ENCODE data around the gene MANEA. TPM values are rescaled to one million over a fixed set of nuclear protein-coding genes. Genes with fewer than 3 reads are reported as not detected.

Gene MANEA
- total and polyA plus RNA-seq, 10 of the 15 experiments (the other 5 are each of a cell fraction or from before 2014, with no cell fraction given) = 5.8 to 19.5 (median 12.5) TPM

DNA sequence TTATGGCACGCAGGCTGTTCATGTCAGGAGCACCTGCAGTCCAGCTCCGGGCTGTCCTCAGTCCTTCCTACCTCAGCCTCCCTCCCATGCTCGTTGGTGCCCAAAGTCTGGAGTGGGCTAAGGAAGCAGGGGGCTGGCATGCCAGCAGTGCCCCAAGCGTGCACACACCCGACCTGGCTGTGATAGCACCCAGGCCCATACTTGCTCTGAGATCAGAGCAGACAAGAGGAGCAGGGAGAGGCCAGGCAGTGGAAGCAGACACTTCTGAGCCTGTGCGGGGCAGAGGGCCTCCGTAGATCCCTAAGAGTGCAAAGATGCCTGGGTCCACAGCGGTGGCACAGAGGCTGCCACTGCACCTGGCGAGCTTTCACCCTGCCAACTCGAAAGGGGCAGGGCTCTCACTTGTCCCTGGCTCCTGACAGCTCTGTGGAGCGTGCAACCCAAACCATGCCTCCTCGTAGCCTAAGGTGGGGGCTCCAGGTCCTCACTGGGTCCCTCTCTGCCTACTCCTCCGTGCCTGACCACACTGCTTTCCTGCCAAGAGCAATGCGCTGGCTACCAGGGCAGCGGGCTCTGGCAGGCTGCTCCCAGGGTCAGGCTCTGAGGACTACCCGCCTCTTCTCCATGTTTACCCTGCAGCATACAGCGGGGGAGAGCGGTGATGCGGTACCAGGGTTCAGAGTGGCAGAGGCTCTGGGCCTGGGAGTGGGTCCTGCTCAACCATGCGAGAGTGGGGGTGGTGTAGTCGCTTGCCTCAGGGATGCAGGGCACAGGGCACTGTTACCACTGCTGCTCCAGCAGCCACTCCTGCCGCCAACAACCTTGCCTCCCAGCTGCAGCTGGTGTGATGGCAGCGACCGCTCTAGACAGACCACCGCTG lies 59.5 kb downstream of the MANEA start:
- Histone ChIP-seq H3K4me1 (ENCODE audit: control insufficient read depth, insufficient read depth, low read length) (no peaks in the 10 kb centered on the region), H3K9me3 (replicated peaks; ENCODE audit: control insufficient read depth, insufficient read depth, low read length) (no peaks in the 10 kb centered on the region), H3K27me3 (replicated peaks in 1 of 2; ENCODE audit: control insufficient read depth in 2 of 2, insufficient read depth in 2 of 2, low read length in 1 of 2) (no peaks in the 10 kb centered on the region), H3K4me3 (no peak overlapping the region), H3K79me2 (ENCODE audit: control insufficient read depth, insufficient read depth, low read length) (no peaks in the 10 kb centered on the region), H3K9ac (ENCODE audit: control insufficient read depth, insufficient read depth, low read length) (no peak overlapping the region), H2AFZ (ENCODE audit: control insufficient read depth, low read depth, low read length) (no peak overlapping the region), H3K27ac (ENCODE audit: control insufficient read depth, insufficient read depth) (no peak overlapping the region), H3K36me3 (ENCODE audit: control insufficient read depth in 2 of 2, insufficient read depth in 2 of 2, low read length in 1 of 2) (no peaks in the 10 kb centered on the region), H4K20me1 (ENCODE audit: control insufficient read depth, insufficient read depth) (no peaks in the 10 kb centered on the region), H3K4me2 (ENCODE audit: control insufficient read depth, insufficient read depth) (no peak overlapping the region)
- intact Hi-C loops (cut with micrococcal nuclease; ENCODE audit: unreplicated experiment) = no loop called here
- no peak for FAIRE-seq
- POLR2A ChIA-PET = no interaction called here
- 48% methylated on average over 25 of the region's 25 CpGs for WGBS (ENCODE audit: insufficient coverage, insufficient replicate concordance, low lambda C conversion rate, missing lambda C conversion rate)
- DNase-seq (ENCODE audit: low read depth, low spot score) = no peak
- SMC1A ChIA-PET (ENCODE audit: uncharacterized antibody, unreplicated experiment) = no interaction called here
- RAD21 ChIA-PET (ENCODE audit: unreplicated experiment) = no interaction called here
- in situ Hi-C loops (cut with MboI) = no loop called here
- TF ChIP-seq KAT2A (conservative IDR thresholded peaks at IDR 0.05; ENCODE audit: control insufficient read depth, low read depth, low read length) = no peak
- TF ChIP-seq ZNF217 (IDR thresholded peaks at IDR 0.05) = no peak
- no peak for TF ChIP-seq RB1 (IDR thresholded peaks at IDR 0.05; ENCODE audit: borderline replicate concordance)
- TF ChIP-seq PAX8 (IDR thresholded peaks at IDR 0.05) = no peak
- no peak for TF ChIP-seq E4F1 (IDR thresholded peaks at IDR 0.05; ENCODE audit: borderline replicate concordance, partially characterized antibody)
- no peak for TF ChIP-seq FOS (IDR thresholded peaks at IDR 0.05; ENCODE audit: borderline replicate concordance, extremely low read depth, insufficient read length)
- no peak for TF ChIP-seq CEBPZ (IDR thresholded peaks at IDR 0.05; ENCODE audit: low read depth, low read length)
- no peak for TF ChIP-seq SRF (IDR thresholded peaks at IDR 0.05; ENCODE audit: low read depth in 2 of 2, low read length in 2 of 2)
- TF ChIP-seq ESRRA (IDR thresholded peaks at IDR 0.05; ENCODE audit: low read length) = no peak
- TF ChIP-seq BRCA1 (IDR thresholded peaks at IDR 0.05; ENCODE audit: low read depth, low read length) = no peak
- CTCF ChIA-PET = no interaction called here
- ATAC-seq = peak; percentile 31
- no TSS peak for BruUV-seq (replicated peaks)
